Esophagus squamous epithelium (tissue), 4 donors: ENCODE data around the gene COL24A1.
"Not testable (repeated sequence)": the region's sequence is repeated elsewhere in the genome, so short reads cannot be mapped to it uniquely, and the experiment has no call there.

Experiments used
- CTCF ChIP-seq, 6 experiments: fragments of 450-650 bp in 4 of 6; fragments of 200-600 bp in 2 of 6; sonication (generic) in 2 of 6; IDR thresholded peaks; one replicate each; pipeline ENCODE4 v1.5.1; 2016 to 2019; ENCODE audit warnings: antibody characterized with exemption in 6 of 6, mild to moderate bottlenecking in 4 of 6, moderate library complexity in 4 of 6
- POLR2A ChIP-seq, 4 donors: fragments of 450-650 bp; IDR thresholded peaks; one replicate each; pipeline ENCODE4 v1.6.1; 2017; ENCODE audit warnings: antibody characterized with exemption in 4 of 4, mild to moderate bottlenecking in 4 of 4, moderate library complexity in 3 of 4

- TF ChIP-seq CTCF, POLR2A (IDR thresholded peaks at IDR 0.05): not testable (repeated sequence)
Measured at GRCh38 chr1:85955218-85955617, 201.4 kb downstream of the COL24A1 start.
